Measurements from ENCODE around the gene ITLN1.
"Not testable (repeated sequence)": the region's sequence is repeated elsewhere in the genome, so short reads cannot be mapped to it uniquely, and the experiment has no call there.

The ITLN1 gene

GRCh38 chr1:160885042-160885441, at the start of gene ITLN1:
ITLN1 (minus strand) TSS chr1:160885180; CDS start chr1:160884877, 303 bp downstream.
- no peak for DNase-seq

GRCh38 chr1:160933305-160933704, 48.3 kb upstream of the ITLN1 start:
- DNase-seq, result not testable (repeated sequence)

GRCh38 chr1:160925652-160926244, 40.8 kb upstream of the ITLN1 start:
- DNase-seq, result no peak

GRCh38 chr1:160924791-160925651, 40.0 kb upstream of the ITLN1 start:
- no peak for DNase-seq

- DNase-seq, result no peak
Observed at GRCh38 chr1:160916666-160917065, 31.7 kb upstream of the ITLN1 start.

GRCh38 chr1:160913229-160913628, 28.2 kb upstream of the ITLN1 start:
- DNase-seq, result not testable (repeated sequence)

GRCh38 chr1:160911925-160912324, 26.9 kb upstream of the ITLN1 start:
- no peak for DNase-seq

GRCh38 chr1:160911441-160911840, 26.5 kb upstream of the ITLN1 start:
- no peak for DNase-seq

- no peak for DNase-seq
Observed at GRCh38 chr1:160910170-160910750, 25.3 kb upstream of the ITLN1 start.

GRCh38 chr1:160907976-160908375, 23.0 kb upstream of the ITLN1 start:
- DNase-seq, result no peak

GRCh38 chr1:160905617-160905989, 20.6 kb upstream of the ITLN1 start:
- DNase-seq, result no peak

GRCh38 chr1:160904783-160905616, 20.0 kb upstream of the ITLN1 start:
- no peak for DNase-seq

GRCh38 chr1:160902251-160902650, 17.3 kb upstream of the ITLN1 start:
- DNase-seq, result not testable (repeated sequence)

- DNase-seq, result no peak
Observed at GRCh38 chr1:160901768-160902167, 16.8 kb upstream of the ITLN1 start.

- DNase-seq, result not testable (repeated sequence)
Observed at GRCh38 chr1:160900683-160901082, 15.7 kb upstream of the ITLN1 start.

GRCh38 chr1:160894368-160895135, 9.6 kb upstream of the ITLN1 start:
- DNase-seq, result not testable (repeated sequence)

GRCh38 chr1:160891474-160891873, 6.5 kb upstream of the ITLN1 start:
- no peak for DNase-seq

- no peak for DNase-seq
Observed at GRCh38 chr1:160888926-160889325, 3.9 kb upstream of the ITLN1 start.

- no peak for DNase-seq
Observed at GRCh38 chr1:160887071-160887470, 2.1 kb upstream of the ITLN1 start.

- no peak for DNase-seq
Observed at GRCh38 chr1:160884579-160884978, 401 bp downstream of the ITLN1 start.

GRCh38 chr1:160883581-160884513, 1.1 kb downstream of the ITLN1 start:
- no peak for DNase-seq

All from NCI-H446 (cell line).